PC-3 (cell line): ENCODE data around the gene PTP4A2. TPM values are rescaled to one million over a fixed set of nuclear protein-coding genes. Genes with fewer than 3 reads are reported as not detected.

Source experiments
- ATAC-seq: fragments of 200-7000 bp; cut with Tn5 transposase; 2 replicates; pipeline ENCODE4 v1.9.1; 2020; ENCODE audit warnings: mild to moderate bottlenecking, moderate library complexity
- BruUV-seq: library from RNA; stranded (reverse); fragments of 400-500 nt; replicated peaks from 2 replicates; lab custom pipeline; 2021; lab: Mats Ljungman, UMichigan
- CTCF ChIA-PET: fragments of 300-600 bp; sonication (Branson Sonifier 250); formaldehyde crosslinking; loops from one replicate; lab custom pipeline; 2022; ENCODE audit warnings: antibody characterized with exemption; lab: Charles Lee
- POLR2A ChIA-PET: fragments of 300-600 bp; sonication (Branson Sonifier 250); formaldehyde crosslinking; loops from one replicate; lab custom pipeline; 2022; ENCODE audit warnings: antibody characterized with exemption; ENCODE audit not compliant: unreplicated experiment; lab: Charles Lee
- DNase-seq: peaks from one replicate; pipeline ENCODE4 v3.0.0-alpha.2; 2015
- H2AFZ ChIP-seq: fragments of 300-600 bp; sonication (generic); 2 replicates; pipeline ENCODE4 v1.6.0; 2016; ENCODE audit warnings: antibody characterized with exemption, low read length
- H3F3A ChIP-seq: fragments of 300-600 bp; sonication (generic); one replicate; pipeline ENCODE4 v1.6.0; 2017; ENCODE audit warnings: antibody characterized with exemption, low read length, control low read depth, mild to moderate bottlenecking; ENCODE audit not compliant: unreplicated experiment
- H3K27ac ChIP-seq: fragments of 300-600 bp; sonication (generic); 2 replicates; pipeline ENCODE4 v1.5.1; 2016; ENCODE audit warnings: mild to moderate bottlenecking, low read length
- H3K27me3 ChIP-seq: fragments of 300-600 bp; sonication (generic); 2 replicates; pipeline ENCODE4 v1.6.1; 2016; ENCODE audit warnings: low read length, mixed read lengths
- H3K36me3 ChIP-seq: fragments of 300-600 bp; sonication (generic); 2 replicates; pipeline ENCODE4 v1.6.1; 2016; ENCODE audit warnings: low read depth, mixed run types, low read length, mixed read lengths
- H3K4me1 ChIP-seq: fragments of 300-600 bp; sonication (generic); 2 replicates; pipeline ENCODE4 v1.5.1; 2016; ENCODE audit warnings: low read length; ENCODE audit not compliant: insufficient read depth
- H3K4me2 ChIP-seq: fragments of 300-600 bp; sonication (generic); 2 replicates; pipeline ENCODE4 v1.6.0; 2016; ENCODE audit warnings: low read length
- H3K4me3 ChIP-seq: fragments of 300-600 bp; sonication (generic); 2 replicates; pipeline ENCODE4 v1.5.1; 2016; ENCODE audit warnings: mild to moderate bottlenecking, low read length, mixed read lengths
- H3K79me2 ChIP-seq: fragments of 300-600 bp; sonication (generic); 2 replicates; pipeline ENCODE4 v1.6.1; 2017; ENCODE audit warnings: low read length, mixed read lengths
- H3K9ac ChIP-seq: fragments of 300-600 bp; sonication (generic); 2 replicates; pipeline ENCODE4 v1.6.0; 2016; ENCODE audit warnings: mild to moderate bottlenecking, low read length
- H3K9me2 ChIP-seq: fragments of 300-600 bp; sonication (generic); replicated peaks from 2 replicates; pipeline ENCODE4 v1.6.1; 2016; ENCODE audit warnings: mixed run types, low read length, mixed read lengths
- H3K9me3 ChIP-seq: fragments of 300-600 bp; sonication (generic); 2 replicates; pipeline ENCODE4 v1.6.1; 2016; ENCODE audit warnings: low read length, mixed read lengths
- H4K20me1 ChIP-seq: fragments of 300-600 bp; sonication (generic); 2 replicates; pipeline ENCODE4 v1.6.1; 2016; ENCODE audit warnings: low read length, mixed read lengths
- CTCF ChIP-seq: fragments of 300-600 bp; sonication (generic); conservative IDR thresholded peaks from 2 replicates; pipeline ENCODE4 v1.5.1; 2017; ENCODE audit warnings: antibody characterized with exemption, low read depth, mild to moderate bottlenecking, low read length
- EZH2 ChIP-seq: fragments of 300-600 bp; sonication (generic); IDR thresholded peaks from one replicate; pipeline ENCODE4 v1.6.1; 2017; ENCODE audit warnings: antibody characterized with exemption, mild to moderate bottlenecking, low read length; ENCODE audit not compliant: unreplicated experiment
- EZH2phosphoT487 ChIP-seq: fragments of 300-600 bp; sonication (generic); IDR thresholded peaks from 2 replicates; pipeline ENCODE4 v1.6.1; 2018; ENCODE audit warnings: mild to moderate bottlenecking, antibody characterized with exemption, low read length, borderline replicate concordance
- intact Hi-C: fragments of 100-400 bp; cut with micrococcal nuclease; formaldehyde crosslinking; loops from 2 replicates; pipeline ENCODE4 v1.9.0; 2023
- total RNA-seq: library from RNA; depleted of rRNA; stranded (reverse); fragments of >200 nt; gene quantifications from 2 replicates; pipeline ENCODE4 v1.2.3, GENCODE V29; 2014

The PTP4A2 gene
- total RNA-seq, 1 experiment from 2014 or later, result 335 TPM

DNA sequence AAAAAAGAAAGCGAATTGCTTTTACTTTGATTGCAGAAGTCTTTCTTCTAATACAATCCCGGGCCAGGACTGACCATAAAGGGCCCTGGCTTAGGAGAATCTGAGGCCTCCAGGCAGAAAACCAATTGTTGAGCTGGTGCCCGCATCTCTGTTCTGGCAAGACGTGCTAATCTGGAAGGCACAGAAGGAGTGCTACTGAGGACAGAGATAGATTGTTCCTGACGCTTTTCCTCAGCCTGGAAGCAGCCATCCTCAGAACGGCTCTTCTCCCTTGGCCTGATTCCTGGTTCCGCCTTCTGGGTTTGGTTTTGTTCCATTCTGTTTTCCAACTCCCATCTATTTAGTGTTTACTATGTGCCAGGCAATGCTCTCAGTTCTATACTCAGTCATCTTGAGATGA lies 77.6 kb downstream of the PTP4A2 start:
- Histone ChIP-seq H3F3A (no peaks in the 10 kb centered on the region), H3K4me1 (peaks cover 5% of the 10 kb centered on the region), H3K9me3 (no peaks in the 10 kb centered on the region), H4K20me1 (no peaks in the 10 kb centered on the region), H3K36me3 (no peaks in the 10 kb centered on the region), H3K27me3 (no peaks in the 10 kb centered on the region), H3K27ac (no peak overlapping the region), H3K79me2 (no peaks in the 10 kb centered on the region), H3K4me3 (no peak overlapping the region), H2AFZ (no peak overlapping the region), H3K9me2 (no peaks in the 10 kb centered on the region), H3K9ac (no peak overlapping the region), H3K4me2 (no peak overlapping the region)
- no peak for DNase-seq
- ATAC-seq, result no peak
- CTCF ChIA-PET, result no interaction called here
- intact Hi-C loops, result no loop called here
- POLR2A ChIA-PET, result no interaction called here
- TF ChIP-seq EZH2phosphoT487 (no peak), EZH2 (no peak), CTCF (no peak)
- no TSS peak for BruUV-seq

- no peaks in the 10 kb centered on the region for H3K9me2 ChIP-seq
Measured at GRCh38 chr1:31859719-31860118, 78.4 kb downstream of the PTP4A2 start.

More at GRCh38 chr1:31859719-31860118, 78.4 kb downstream of the PTP4A2 start:
- Histone ChIP-seq H3K4me3 (no peak overlapping the region), H2AFZ (no peak overlapping the region), H3K79me2 (no peaks in the 10 kb centered on the region), H3K9me3 (no peaks in the 10 kb centered on the region), H3K27ac (no peak overlapping the region), H3K4me1 (peaks cover 11% of the 10 kb centered on the region), H4K20me1 (no peaks in the 10 kb centered on the region), H3K27me3 (no peaks in the 10 kb centered on the region), H3F3A (no peaks in the 10 kb centered on the region), H3K4me2 (no peak overlapping the region), H3K9ac (no peak overlapping the region), H3K36me3 (no peaks in the 10 kb centered on the region)
- ChIA-PET CTCF (no interaction called here), POLR2A (no interaction called here)
- ATAC-seq, result no peak
- no peak for DNase-seq
- no TSS peak for BruUV-seq
- intact Hi-C loops, result no loop called here
- TF ChIP-seq CTCF (no peak), EZH2phosphoT487 (no peak), EZH2 (no peak)
